ENCODE measurements around the gene BDNF.

GRCh38 chr11:27611390-27611789, 88.9 kb downstream of the BDNF start:
- TF ChIP-seq, protein P1, sequence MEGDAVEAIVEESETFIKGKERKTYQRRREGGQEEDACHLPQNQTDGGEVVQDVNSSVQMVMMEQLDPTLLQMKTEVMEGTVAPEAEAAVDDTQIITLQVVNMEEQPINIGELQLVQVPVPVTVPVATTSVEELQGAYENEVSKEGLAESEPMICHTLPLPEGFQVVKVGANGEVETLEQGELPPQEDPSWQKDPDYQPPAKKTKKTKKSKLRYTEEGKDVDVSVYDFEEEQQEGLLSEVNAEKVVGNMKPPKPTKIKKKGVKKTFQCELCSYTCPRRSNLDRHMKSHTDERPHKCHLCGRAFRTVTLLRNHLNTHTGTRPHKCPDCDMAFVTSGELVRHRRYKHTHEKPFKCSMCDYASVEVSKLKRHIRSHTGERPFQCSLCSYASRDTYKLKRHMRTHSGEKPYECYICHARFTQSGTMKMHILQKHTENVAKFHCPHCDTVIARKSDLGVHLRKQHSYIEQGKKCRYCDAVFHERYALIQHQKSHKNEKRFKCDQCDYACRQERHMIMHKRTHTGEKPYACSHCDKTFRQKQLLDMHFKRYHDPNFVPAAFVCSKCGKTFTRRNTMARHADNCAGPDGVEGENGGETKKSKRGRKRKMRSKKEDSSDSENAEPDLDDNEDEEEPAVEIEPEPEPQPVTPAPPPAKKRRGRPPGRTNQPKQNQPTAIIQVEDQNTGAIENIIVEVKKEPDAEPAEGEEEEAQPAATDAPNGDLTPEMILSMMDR (conservative IDR thresholded peaks at IDR 0.05; ENCODE audit: low read depth in 2 of 2): no peak
- TF ChIP-seq EZH2phosphoT487 (IDR thresholded peaks at IDR 0.05; ENCODE audit: unreplicated experiment) (no peak), POLR2AphosphoS5 (IDR thresholded peaks at IDR 0.05; ENCODE audit: low read depth) (no peak), EZH2 (IDR thresholded peaks at IDR 0.05; ENCODE audit: low read depth, unreplicated experiment) (no peak), CREB1 (CRISPR knock-in tag; IDR thresholded peaks at IDR 0.05; ENCODE audit: low read depth) (no peak), NANOG (IDR thresholded peaks at IDR 0.05; ENCODE audit: borderline replicate concordance) (no peak), JUNB (IDR thresholded peaks at IDR 0.05; ENCODE audit: unreplicated experiment) (no peak), ZNF331 (CRISPR knock-in tag; IDR thresholded peaks at IDR 0.05; ENCODE audit: low read depth) (no peak), ZNF114 (CRISPR knock-in tag; IDR thresholded peaks at IDR 0.05) (no peak), ETS1 (IDR thresholded peaks at IDR 0.05) (no peak), STAT1 (IDR thresholded peaks at IDR 0.05; ENCODE audit: unreplicated experiment) (no peak)
- TF ChIP-seq, protein P2, sequence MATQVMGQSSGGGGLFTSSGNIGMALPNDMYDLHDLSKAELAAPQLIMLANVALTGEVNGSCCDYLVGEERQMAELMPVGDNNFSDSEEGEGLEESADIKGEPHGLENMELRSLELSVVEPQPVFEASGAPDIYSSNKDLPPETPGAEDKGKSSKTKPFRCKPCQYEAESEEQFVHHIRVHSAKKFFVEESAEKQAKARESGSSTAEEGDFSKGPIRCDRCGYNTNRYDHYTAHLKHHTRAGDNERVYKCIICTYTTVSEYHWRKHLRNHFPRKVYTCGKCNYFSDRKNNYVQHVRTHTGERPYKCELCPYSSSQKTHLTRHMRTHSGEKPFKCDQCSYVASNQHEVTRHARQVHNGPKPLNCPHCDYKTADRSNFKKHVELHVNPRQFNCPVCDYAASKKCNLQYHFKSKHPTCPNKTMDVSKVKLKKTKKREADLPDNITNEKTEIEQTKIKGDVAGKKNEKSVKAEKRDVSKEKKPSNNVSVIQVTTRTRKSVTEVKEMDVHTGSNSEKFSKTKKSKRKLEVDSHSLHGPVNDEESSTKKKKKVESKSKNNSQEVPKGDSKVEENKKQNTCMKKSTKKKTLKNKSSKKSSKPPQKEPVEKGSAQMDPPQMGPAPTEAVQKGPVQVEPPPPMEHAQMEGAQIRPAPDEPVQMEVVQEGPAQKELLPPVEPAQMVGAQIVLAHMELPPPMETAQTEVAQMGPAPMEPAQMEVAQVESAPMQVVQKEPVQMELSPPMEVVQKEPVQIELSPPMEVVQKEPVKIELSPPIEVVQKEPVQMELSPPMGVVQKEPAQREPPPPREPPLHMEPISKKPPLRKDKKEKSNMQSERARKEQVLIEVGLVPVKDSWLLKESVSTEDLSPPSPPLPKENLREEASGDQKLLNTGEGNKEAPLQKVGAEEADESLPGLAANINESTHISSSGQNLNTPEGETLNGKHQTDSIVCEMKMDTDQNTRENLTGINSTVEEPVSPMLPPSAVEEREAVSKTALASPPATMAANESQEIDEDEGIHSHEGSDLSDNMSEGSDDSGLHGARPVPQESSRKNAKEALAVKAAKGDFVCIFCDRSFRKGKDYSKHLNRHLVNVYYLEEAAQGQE (IDR thresholded peaks at IDR 0.05; ENCODE audit: unreplicated experiment): no peak
- TF ChIP-seq, protein P3, sequence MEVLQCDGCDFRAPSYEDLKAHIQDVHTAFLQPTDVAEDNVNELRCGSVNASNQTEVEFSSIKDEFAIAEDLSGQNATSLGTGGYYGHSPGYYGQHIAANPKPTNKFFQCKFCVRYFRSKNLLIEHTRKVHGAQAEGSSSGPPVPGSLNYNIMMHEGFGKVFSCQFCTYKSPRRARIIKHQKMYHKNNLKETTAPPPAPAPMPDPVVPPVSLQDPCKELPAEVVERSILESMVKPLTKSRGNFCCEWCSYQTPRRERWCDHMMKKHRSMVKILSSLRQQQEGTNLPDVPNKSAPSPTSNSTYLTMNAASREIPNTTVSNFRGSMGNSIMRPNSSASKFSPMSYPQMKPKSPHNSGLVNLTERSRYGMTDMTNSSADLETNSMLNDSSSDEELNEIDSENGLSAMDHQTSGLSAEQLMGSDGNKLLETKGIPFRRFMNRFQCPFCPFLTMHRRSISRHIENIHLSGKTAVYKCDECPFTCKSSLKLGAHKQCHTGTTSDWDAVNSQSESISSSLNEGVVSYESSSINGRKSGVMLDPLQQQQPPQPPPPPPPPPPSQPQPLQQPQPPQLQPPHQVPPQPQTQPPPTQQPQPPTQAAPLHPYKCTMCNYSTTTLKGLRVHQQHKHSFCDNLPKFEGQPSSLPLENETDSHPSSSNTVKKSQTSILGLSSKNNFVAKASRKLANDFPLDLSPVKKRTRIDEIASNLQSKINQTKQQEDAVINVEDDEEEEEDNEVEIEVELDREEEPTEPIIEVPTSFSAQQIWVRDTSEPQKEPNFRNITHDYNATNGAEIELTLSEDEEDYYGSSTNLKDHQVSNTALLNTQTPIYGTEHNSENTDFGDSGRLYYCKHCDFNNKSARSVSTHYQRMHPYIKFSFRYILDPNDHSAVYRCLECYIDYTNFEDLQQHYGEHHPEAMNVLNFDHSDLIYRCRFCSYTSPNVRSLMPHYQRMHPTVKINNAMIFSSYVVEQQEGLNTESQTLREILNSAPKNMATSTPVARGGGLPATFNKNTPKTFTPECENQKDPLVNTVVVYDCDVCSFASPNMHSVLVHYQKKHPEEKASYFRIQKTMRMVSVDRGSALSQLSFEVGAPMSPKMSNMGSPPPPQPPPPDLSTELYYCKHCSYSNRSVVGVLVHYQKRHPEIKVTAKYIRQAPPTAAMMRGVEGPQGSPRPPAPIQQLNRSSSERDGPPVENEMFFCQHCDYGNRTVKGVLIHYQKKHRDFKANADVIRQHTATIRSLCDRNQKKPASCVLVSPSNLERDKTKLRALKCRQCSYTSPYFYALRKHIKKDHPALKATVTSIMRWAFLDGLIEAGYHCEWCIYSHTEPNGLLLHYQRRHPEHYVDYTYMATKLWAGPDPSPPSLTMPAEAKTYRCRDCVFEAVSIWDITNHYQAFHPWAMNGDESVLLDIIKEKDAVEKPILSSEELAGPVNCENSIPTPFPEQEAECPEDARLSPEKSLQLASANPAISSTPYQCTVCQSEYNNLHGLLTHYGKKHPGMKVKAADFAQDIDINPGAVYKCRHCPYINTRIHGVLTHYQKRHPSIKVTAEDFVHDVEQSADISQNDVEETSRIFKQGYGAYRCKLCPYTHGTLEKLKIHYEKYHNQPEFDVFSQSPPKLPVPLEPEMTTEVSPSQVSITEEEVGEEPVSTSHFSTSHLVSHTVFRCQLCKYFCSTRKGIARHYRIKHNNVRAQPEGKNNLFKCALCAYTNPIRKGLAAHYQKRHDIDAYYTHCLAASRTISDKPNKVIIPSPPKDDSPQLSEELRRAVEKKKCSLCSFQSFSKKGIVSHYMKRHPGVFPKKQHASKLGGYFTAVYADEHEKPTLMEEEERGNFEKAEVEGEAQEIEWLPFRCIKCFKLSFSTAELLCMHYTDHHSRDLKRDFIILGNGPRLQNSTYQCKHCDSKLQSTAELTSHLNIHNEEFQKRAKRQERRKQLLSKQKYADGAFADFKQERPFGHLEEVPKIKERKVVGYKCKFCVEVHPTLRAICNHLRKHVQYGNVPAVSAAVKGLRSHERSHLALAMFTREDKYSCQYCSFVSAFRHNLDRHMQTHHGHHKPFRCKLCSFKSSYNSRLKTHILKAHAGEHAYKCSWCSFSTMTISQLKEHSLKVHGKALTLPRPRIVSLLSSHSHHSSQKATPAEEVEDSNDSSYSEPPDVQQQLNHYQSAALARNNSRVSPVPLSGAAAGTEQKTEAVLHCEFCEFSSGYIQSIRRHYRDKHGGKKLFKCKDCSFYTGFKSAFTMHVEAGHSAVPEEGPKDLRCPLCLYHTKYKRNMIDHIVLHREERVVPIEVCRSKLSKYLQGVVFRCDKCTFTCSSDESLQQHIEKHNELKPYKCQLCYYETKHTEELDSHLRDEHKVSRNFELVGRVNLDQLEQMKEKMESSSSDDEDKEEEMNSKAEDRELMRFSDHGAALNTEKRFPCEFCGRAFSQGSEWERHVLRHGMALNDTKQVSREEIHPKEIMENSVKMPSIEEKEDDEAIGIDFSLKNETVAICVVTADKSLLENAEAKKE (CRISPR knock-in tag; IDR thresholded peaks at IDR 0.05): no peak

Data from GM23338 (cell line).